GM04503 (cell line): ENCODE results near the gene SLC7A5.
"Not testable (repeated sequence)": the region's sequence is repeated elsewhere in the genome, so short reads cannot be mapped to it uniquely, and the experiment has no call there.

Experiments used
- DNase-seq: peaks from one replicate; pipeline ENCODE4 v3.0.0-alpha.2; 2012; ENCODE audit warnings: low read depth

SLC7A5 gene

DNA sequence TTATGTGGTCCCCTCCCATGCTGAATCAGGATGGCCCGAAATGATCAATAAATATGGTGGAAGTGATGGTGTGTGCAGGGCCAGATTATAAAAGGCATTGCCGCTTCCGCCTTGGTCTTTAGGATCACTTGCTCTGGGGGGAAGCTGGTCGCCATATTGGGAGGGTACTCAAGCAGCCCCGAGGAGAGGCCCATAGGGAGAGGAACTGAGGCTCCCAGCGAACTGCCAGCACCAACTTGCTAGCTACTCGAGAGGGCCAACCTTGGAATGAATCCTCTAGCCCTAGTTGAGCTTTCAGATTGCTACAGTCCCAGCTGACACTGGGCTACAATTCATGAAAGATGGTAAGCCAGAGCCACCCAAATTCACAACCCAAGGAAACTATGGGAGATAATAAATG, 19.0 kb upstream of the SLC7A5 start:
- DNase-seq: not testable (repeated sequence)

DNA sequence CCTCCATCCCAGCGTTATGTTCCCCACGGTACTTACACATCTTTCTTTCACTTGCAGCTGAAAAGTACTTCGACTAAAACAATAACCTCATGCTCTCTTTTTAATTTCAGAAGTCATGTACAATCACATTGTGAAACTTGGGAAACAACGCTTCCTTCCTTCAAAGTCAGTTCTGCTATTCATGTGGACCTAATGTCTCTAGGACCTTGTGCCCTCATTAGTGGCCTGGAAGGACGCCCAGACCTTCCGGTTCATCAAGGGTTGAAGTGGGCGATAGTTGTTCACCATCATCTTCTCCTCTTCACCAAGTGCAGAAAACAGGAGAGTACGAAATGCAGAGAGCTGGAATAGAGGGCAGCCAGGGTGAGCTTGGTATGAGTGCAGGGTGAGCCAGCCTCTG, 18.6 kb upstream of the SLC7A5 start:
- not testable (repeated sequence) for DNase-seq

DNA sequence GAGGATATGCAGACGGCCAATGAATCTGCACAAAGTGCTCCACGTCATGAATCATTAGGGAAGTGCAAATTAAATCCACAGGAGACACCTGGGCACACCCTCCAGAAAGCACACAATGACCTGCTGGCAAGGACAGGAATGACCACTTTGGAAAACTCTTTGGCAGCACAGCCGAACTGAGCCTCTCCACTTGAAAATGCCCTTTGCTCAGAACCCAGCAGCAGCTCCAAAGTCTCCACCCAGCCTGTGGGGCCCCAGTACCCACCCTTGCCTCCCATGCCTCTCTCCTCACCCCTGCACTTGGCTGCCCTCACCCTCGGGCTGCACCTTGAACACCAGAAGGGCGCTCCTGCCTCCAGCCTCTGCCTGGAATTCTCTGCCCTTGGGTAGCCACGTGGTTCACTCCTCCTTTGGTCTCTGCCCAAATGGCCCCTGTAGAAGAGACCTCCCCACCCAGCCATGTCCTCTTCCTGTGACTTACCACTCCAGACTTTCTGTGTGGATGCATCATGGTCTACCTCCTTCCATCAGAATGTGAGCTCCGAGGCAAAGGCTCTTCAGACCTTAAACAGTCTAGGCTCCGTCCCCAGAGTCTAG, 16.2 kb upstream of the SLC7A5 start:
- DNase-seq: not testable (repeated sequence)

DNA sequence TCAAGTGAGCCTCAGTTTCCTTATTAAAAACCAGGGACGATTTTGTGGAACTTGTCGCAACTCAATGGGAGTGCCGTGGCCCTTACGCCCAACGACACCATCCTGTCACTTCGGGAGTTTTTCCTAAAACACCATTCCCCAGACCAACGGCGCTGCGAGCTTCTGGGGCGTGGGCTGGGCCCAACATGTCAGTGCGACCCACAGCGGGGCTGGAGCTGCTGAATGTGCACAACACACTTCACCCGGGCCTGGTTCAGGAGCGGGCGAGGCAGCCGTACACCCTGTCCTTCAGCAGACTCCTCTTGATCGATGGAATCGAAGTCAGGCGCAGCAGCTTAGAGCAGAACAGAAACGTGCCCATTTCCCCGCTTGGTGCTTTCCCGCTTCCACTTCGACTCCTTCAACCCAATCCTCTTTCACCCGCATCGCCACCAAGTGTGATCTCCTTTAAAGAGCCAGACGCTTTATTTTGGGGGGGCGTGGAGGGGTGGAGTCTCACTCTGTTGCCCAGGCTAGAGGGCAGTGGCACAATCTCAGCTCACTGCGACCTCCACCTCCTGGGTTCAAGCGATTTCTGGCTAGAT, 13.2 kb upstream of the SLC7A5 start:
- no peak for DNase-seq

DNA sequence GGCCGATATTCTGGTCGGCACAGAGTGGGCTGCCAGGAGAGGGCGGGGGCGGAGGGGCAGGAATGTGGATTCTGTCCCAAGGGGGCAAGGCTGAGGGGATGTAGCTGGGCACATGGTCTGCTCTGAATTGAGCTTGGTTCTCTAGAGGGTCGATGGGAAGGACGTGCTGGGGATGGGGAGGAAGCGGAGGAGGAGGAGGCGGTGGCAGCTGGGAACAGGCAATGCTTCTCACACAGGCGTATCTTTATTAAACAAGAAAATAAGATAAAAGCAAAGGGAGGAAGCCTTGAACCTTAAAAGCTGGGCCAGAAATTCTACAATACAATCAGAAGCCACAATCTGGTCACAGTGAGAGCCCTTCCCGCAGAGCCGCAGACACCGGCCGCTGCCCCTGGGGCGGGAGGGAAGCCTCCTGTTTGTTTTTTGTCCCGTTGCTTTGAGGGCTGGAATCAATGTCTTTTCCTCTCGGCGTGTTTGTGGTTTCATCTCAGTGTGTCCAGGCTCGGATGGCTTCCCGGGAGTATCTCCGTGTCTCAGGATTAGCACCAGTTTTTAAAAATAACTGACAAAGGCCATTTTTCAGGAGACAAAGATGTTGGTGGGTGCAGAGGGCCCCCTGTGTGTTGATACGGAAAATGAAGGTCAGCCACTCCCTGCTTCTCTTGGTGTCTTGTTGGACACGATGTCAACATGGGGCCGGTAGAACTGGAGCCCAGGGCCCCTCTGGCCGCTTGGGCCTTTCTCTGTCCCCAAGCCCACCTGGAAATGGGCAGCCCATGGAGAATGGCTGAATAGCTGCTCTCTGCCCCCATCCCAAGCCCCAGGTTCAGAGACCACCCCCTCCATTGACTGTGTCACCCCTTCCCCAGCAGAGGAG, 12.3 kb upstream of the SLC7A5 start:
- no peak for DNase-seq

DNA sequence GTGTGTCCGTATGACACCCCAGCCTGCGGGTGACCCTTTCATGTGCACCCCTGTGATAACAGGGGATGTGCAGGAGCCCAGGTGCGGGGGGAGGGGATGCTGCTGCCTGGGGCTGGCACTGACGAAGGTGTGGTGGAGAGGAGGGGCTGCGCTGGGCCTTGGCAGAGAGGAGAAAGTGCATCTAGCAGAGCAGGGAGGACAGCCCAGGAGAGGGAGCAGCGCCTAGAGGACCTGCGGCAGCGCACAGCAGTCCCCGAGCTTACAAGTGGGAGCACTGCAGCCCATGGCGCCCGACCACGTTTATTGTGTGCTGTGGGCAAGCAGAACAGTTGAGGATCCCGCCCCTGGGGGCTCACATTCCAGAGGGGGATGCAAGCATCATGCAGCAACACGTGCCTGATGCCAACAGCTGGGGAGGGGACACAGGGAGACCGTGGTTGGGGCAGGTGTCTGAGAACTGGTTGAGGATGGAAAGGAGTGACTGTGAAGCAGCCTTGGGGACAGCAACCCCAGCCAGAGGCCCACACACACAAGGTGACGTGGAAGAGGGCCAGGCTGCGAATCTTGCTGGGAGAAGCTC, 10.9 kb upstream of the SLC7A5 start:
- DNase-seq: no peak

DNA sequence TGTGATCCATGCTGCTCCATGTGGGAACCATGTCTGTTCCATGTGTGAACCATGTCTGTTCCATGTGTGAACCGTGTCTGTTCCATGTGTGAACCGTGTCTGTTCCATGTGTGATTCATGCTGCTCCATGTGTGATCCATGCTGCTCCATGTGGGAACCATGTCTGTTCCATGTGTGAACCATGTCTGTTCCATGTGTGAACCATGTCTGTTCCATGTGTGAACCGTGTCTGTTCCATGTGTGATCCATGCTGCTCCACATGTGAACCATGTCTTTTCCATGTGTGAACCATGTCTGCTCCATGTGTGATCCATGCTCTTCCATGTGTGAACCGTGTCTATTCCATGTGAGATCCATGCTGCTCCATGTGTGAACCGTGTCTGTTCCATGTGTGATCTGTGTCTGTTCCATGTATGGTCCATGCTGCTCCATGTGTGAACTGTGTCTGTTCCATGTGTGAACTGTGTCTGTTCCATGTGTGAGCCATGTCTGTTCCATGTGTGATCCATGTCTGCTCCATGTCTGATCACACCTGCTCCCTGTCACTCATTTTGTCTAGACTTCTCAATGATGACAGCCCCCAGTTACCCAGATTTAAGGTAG, 10.2 kb upstream of the SLC7A5 start:
- not testable (repeated sequence) for DNase-seq

DNA sequence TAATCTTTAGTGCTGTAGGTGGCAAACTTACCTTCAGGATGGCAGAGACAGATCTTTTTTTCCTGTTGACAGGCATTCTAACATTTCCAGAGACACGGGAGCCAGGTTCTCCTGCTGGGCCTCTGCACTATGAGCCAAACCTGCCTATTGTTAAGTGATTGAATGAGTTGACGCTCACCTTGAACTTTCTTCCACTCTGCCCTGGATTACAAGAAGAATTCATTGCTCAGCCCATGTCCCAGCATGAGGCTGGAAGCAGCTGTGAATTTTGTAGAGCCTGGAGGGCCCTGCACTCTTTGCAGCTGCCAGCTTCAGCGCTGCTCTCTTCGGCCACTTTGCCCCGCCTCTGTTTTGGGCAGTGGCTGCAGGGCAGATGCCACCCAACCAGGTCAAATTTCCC, 9.4 kb upstream of the SLC7A5 start:
- no peak for DNase-seq

DNA sequence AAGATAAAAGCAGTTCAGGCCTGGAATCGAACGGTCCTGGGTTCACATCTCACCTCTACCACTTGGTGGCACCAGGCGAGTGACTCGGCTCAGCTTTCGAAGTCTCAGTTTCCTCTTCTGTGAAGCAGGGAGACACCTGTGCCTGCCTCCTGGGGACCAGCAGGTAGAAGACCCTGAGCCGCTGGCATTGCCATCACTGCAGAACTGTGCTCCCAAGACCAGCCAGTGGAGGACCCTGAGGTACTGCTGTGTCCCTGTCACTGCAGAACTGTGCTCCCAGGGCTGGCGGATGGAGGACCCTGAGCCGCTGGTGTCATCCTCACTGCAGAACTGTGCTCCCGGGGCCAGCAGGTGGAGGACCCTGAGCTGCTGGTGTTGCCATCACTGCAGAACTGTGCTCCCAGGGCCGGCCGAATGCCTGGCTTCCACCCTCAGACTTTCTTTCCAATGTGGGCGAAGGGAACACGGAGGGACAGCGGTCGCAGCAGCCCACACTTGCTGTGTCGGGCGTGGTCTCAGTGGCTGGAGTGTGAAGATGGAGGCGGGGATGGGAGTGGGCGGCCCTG, 8.7 kb upstream of the SLC7A5 start:
- no peak for DNase-seq

DNA sequence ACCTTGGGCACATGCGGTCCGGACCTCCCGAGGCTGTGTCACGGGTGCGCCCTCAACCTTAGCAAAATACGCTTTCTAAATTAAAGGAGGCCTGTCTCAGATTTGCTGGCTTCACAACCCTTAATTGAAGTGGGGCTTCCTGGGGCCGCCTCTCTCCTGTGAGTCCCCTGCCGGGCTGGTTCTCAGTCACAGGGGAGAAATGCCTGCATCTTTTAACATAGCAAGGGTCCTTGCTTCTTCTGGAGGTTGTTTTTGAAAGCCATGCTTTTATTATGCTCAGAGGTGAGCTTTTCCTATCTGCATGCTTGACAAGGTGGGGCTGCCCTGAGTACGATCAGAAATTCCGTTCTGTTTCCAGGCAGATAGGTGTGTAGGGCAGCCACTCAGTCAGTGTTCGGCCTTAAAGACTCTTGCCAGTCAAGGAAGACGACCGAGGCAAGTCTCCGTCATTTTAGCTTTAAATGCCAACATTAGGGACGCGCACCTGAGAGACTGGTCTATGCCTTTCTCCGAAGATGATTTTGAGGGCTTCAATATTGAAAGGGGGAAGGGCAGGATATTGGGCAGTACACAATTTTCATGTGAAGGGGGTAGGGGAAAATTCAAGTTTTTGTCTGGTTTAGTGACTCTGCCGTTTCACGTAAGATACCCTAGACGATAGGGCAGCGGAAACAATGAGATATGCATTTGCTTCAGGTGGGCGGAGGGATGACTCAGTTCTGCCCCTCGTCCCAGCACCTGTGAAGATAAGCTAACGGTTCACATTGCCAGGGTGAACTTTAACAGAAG, 5.5 kb upstream of the SLC7A5 start:
- no peak for DNase-seq

DNA sequence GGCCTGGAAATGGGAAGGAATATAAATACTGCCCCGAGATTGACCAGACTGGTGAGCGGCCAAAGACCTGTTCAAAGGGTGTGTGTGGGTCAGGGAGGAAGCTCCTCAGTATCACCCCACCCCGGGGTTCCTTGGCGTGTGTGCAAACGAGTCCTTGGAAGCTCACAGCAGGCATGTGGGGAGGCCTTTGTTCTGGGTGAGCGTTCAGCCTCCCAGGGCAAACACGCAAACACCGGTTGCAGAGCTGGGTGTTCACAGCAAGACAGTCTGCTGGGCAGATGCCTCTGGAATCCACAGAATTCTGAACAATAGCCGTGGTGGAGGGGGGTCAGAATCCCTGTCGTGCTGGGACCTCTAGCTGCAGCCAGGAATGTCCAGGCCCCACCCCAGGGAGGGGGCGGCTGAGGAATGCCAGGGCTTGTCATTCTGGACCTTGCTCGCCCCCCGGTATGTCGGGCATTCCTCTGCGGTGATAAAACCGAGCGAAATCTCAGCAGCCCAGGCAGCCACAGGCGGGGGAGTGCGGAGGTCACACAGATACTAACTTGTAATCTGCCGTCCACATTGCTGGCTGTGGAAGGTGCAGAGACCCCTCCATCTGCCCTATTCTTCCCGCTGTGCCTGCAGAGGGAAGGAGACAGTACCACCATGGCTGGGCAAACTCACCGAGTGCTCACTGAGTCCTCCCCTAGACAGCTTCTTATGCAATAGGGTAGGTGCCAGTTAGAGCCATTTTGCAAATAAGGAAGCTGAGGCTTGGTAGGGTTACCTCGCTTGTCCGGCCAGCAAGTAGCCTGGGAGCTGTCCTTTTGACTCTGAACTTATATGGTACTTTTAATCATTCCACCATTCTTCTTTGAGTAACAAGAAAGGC, 1.3 kb upstream of the SLC7A5 start:
- peak; percentile 80 for DNase-seq

DNA sequence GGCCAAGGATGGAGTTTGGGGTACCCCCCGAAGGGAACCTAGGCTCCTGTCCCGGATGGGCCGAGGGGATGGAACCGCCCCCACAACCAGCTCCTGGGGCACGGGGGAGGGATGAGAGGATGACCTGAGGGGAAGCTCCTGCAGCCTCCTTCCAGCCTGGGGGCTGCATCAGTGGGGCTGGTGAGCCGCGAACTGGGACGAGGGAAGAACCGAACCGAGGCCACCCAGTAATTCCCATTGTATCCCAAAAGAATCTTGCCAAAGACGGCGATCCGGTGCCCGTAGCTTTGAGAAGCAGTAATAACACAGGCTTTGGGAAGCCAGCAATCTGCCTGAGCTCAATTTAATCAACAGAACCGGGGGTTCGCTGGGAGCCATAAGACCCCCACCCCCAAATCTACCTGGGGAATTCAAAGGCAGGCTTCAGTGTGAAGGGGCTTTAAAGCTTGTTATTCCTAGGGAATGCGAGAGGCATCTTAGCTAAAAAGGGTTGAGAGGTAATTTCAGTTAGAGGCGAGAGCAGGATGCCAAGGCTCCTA, 641 bp upstream of the SLC7A5 start:
- not testable (repeated sequence) for DNase-seq

DNA sequence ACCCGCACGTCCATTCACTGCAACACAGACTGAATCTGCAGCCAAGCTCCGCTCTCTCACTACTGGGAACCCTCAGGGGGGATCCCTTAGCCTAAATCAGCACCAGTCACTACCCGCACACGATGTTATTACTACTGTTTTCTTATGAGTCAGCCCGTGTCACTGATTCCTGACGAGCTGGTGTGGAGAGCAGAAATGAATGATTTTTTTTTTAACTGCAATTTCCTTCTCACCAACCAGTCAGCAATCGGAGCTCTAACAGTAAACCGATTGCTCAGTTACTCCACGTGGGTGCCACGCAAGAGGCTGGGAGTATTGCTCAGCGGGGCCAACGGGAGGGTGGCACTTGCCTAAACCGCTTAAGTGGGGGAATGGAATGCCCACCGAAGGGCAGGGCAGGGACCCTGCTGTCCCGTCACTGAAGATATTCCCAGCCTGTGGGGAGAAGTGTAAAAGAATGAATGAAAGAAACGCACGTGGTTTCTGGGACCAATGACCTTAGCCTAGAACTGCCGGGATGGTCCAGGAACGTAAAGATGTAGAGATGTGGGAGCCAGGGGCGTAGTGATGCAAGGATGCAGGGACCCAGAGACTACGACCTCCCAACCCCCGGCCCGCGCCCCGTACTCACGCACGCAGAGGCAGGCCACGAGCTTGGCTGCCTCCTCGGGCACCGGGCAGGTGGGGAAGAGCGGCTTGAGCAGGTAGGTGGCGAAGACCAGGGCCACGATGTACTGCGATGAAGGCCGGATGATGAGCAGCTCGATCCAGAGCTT, 865 bp downstream of the SLC7A5 start:
- peak; percentile 70 for DNase-seq

DNA sequence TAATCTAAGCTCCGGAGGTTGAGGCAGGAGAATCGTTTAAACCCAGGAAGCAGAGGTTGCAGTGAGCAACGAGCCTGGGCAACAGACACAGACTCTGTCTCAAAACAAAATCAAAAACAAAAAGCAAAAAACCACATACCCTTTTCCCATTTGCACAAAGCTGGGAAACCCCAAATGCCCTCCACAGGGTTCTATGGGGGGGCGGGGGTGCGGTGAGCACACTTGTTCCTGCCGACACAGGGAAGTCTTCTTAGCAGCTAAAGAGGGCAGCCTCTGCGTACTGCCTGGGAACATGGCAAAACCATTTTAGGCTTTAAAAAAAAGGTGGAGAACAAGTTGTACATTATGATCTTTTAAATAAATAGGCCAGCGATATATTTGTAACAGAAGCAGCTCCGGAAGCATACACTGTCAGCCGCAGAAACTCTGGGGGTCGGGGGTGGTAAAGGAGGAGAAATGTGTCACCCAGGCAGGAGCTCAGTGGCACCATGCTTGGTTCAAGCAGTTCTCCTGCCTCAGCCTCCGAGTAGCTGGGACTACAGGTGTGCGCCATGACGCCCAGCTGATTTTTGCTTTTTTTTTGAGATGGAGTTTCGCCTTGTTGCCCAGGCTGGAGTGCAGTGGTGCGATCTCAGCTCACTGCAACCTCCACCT, 3.3 kb downstream of the SLC7A5 start:
- not testable (repeated sequence) for DNase-seq

DNA sequence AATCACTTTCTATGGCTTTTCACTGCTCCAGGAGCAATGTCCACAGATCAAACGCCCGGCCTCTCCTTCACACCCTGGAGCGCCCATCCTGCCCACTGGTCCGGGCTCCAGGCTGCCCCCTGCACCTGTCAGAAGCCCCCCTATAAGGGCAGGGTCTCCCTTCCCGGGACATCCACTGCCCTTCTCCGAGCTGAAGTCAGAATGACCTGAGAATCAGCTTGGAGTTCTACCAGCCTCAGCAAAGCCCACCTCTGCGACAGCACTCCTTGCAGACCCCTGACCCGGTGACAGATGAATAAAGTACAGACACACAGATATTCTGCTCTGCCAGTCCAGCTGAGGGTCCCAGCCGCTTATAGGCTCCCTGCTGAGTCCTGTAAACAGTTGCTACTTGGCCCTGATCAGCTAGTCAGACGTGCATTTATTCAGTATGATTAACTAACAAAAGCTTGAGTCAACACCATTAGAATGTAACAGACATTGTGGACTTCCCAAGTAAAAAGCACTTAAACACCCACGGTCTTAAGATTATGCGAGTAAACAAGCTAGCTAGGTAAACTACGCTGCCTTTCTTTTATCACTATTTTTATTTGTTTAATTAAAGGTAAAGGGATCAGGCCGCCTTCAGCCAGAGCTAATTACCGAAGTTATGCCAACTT, 4.8 kb downstream of the SLC7A5 start:
- no peak for DNase-seq

DNA sequence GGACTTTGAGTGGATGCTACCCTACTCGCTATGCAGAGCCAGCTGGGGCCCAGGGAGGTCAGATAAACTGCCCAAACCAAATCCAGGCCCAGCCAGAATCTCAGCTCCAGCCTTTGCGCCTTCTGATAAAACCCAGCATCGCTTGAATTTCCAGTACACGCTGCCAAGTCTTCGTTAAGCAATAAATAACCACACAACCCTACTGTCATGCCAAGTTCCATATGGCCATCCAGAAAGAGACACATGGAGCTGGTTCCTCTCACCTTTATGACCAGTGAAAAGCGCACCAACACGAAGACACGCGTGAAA, 6.0 kb downstream of the SLC7A5 start:
- DNase-seq: not testable (repeated sequence)

DNA sequence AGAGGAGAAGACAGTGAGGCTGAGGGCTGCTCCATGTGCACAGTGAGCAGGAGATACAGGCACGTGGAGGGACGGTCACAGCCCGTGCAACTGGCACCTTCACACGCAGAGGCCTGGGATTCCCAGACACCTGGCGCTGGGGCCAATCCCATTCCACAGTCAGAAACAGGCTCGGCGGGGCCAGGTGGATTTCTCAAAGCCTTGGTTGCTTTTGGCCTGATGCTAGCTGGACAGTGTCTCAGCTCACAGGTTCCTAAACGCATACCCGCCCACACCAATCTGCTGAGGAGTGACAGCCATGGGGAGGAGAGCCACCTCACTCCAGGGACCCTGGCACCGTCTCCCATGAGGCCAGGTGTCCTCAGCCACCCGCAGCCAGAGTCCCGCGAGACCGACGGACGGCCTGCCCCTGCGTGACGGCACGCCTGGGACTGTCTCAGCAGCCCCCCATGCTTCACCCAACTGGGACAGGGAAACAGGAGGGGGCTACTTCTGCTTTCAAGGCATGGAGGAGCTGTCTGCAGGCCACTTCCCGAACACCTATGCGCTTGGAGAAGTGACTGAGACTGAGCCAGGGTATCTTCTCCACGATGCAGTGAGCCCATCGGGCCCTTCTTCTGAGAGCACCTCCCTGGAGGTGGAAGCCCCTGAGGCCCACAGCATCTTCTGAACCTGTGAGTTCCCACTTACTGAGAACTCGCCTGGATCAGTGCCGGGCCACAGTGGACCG, 6.5 kb downstream of the SLC7A5 start:
- DNase-seq: not testable (repeated sequence)
